Cardiac fibroblast (primary cell): ENCODE measurements around the gene NINJ2.
A peak's percentile ranks its signal among the peaks of the same experiment; 100 is the strongest.

Source experiments
- DNase-seq, 2 donors: peaks; one replicate each; pipeline versions ENCODE4 v3.0.0 to v3.0.0-alpha.2; 2010; ENCODE audit warnings: low read depth in 2 of 2
- H3K4me3 ChIP-seq, 2 donors: replicated peaks in 1 of 2; 1 replicate in 1 of 2; 2 replicates in 1 of 2; pipeline ENCODE4 v1.5.1; 2011; ENCODE audit warnings: low read depth in 2 of 2, low read length in 2 of 2, mild to moderate bottlenecking in 2 of 2, moderate library complexity in 1 of 2
- CTCF ChIP-seq: IDR thresholded peaks from one replicate; pipeline ENCODE4 v1.5.1; 2011; ENCODE audit warnings: low read depth, mild to moderate bottlenecking, low read length, inconsistent platforms

Gene NINJ2

DNA sequence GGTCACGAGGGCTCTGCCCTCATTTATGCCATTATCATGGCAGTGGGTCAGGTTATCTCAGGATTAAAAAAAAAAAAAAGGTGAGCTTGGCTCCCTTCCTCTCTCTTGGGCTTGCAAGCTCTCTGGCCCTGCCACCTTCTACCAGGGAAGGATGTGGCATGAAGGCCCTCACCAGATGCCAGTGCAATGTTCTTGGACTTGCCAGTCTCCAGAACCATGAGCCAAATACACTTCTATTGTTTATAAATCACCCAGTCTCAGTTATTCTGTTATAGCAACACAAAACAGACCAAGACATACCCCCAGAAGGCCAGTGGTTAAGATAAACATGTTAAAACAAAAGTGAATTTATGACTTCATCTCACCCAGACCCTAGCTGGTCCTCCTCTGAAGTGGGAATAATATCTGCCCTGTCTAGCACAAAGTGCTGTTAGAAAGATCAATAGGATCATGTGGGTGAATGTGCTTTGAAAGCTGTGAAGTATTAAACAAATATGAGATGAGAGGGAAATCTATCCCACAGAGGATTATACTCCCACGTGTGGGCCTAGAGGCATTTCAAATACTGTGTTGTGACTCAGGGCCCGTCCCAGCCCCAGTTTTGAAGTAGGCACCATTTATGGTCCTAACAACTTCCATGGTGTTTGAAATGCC lies 88.6 kb downstream of the NINJ2 start:
- no peak for TF ChIP-seq CTCF
- peak in 1 of 2 donors; percentile 48 for DNase-seq
- H3K4me3 ChIP-seq = no peak overlapping the region

DNA sequence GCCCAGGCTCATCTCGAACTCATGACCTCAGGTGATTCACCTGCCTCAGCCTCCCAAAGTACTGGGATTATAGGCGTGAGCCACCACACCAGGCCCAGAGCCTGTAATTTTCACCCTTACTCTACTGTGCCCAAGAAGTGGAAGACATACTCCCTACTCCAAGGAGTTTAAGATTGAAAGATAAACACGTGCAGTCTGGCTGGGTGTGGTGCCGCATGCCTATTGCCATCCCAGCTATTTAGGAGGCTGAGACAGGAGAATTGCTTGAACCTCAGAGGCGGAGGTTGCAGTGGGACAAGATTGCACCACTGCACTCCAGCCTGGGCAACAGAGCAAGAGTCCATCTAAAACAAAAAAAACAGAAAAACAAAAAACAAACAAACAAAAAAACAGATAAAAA lies 90.0 kb downstream of the NINJ2 start:
- no peak overlapping the region for H3K4me3 ChIP-seq
- DNase-seq = no peak
- TF ChIP-seq CTCF = no peak

- no peak for TF ChIP-seq CTCF
- H3K4me3 ChIP-seq = no peak overlapping the region
- peak in 1 of 2 donors; percentile 68 for DNase-seq
Observed at GRCh38 chr12:572532-572899, 90.7 kb downstream of the NINJ2 start.

DNA sequence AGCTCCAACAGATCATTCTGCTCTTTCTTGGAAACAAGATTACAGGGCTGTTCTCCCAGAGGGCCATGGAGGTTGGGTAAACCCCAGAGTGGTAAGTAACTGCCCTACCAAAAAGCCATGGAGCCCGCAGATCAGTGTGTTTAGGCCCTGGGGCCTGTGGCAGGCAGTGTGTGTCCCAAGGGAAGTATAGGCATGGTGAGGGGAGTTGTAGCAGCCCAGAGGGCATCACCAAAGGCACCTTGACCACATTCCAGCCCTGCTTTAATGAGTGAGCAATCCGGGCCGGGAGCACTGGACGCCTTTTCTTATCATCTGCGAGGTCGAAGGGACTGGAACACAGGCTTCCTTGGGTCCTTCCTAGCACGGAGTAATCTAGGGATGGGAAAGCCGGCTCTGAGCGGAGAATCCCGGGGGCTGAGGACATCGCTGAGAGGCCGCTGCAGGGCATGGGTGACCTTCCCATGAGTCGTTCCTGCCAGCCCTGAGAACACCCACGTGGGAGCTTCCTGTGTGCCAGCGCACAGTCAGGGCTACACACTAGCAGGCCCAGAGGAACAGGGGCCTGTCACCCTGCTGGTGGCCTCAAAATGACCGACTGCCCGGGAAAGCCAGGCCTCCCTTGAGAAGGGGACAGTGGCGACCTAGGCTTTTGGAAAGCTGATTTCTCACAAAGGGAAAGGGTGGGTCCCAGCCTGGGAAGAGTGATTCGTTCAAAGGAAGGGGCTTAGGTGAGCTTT lies 91.3 kb downstream of the NINJ2 start:
- DNase-seq = peak in 1 of 2 donors; percentile 9
- no peak overlapping the region for H3K4me3 ChIP-seq
- no peak for TF ChIP-seq CTCF

DNA sequence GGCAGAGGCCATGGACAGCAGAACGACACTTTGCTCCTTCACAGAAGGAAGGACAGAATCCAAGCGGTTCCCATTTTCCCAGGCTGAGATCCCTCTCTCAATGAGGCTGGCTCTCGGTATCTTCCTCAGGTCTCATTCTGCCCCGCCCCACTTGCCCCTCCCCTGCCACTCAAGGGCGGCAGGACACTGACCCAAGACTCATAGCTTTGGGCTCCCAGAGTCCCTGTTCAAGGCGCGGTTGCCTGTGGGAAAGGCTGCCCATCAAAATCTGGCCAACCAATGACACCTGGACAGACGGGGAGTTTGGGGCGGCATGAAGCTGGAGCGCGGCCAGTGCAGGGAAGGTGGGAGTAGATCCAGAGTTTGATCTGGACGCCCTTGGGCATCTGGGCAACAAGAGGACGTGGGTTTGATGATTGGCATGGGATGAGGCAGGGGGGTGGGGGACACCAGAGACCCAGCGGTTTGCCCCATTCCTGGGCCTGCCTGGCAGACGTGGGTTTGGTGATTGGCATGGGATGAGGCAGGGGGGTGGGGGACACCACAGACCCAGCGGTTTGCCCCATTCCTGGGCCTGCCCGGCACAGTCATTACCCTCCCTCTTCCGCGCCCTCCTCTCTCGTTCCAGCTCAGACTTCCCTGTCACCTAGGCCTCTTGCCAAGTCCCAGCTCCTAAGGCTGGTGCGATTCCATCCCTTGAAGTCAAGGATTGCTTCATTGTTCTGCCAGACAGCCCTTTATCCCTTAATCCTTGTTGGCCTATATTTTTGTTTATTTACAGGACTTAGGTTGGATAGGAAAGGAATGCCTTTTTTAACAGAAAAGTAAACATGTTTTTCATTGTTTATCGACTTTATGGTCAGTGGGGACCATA lies 92.1 kb downstream of the NINJ2 start:
- DNase-seq = peak; percentile 72 to 92
- H3K4me3 ChIP-seq = peak overlapping the region; percentile 65 to 72
- no peak for TF ChIP-seq CTCF

DNA sequence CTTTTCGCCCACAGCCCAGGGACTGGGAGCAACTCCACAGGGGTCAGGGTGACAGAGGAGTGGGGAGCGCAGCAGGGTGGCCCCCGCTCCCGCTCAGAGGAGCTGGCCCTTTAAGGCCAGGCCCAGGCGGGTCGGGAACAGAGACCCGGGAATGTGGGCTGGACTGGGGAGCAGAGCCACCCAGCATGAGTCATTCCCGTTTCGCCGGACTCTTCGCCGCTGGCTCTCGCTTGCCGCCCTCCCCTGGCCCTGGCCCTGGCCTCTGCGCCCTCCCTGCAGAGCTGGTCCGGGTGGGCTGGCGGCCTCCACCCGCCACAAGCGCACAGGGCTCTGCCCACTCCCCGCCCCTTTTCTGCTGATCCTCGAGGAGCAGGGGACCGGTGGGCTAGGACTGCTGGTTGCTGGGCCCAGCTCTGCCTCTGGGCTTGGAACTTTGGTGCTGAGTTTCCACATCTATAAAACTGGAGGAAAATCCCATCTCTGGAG lies 92.8 kb downstream of the NINJ2 start:
- no peak for TF ChIP-seq CTCF
- DNase-seq = peak; percentile 88
- H3K4me3 ChIP-seq = peak overlapping the region; percentile 65 to 72
